ENCODE measurements around the gene OSTC. TPM values are rescaled to one million over a fixed set of nuclear protein-coding genes. Genes with fewer than 3 reads are reported as not detected.
A peak's percentile ranks its signal among the peaks of the same experiment; 100 is the strongest.

OSTC gene
- total RNA-seq = 10 to 100 TPM; 55.0 to 58.4 TPM

GRCh38 chr4:108650212-108651013 is at the start of gene OSTC:
Gene OSTC (plus strand): TSS chr4:108650599. CDS start chr4:108650656, 57 bp downstream.
- POLR2A ChIA-PET = interaction anchor here (0.6 to 2.1 kb wide), 2 partner anchors 20 to 30 kb away, joined by 4 to 15 read pairs; partner anchors contain the start of gene RPL34
- peaks cover 11% of the 10 kb centered on the region for H3K36me3 Mint-ChIP-seq
- ATAC-seq (ENCODE audit: low read depth) (peak; percentile 91), DNase-seq (peak; percentile 93)
- no peaks in the 10 kb centered on the region for H3K27me3 Mint-ChIP-seq
- peak within 1 kb of the TSS; percentile 78 for H3K27ac Mint-ChIP-seq
- peaks cover 18% of the 10 kb centered on the region for H3K4me1 Mint-ChIP-seq
- H3K4me3 Mint-ChIP-seq = peak within 1 kb of the TSS; percentile 87
- no peaks in the 10 kb centered on the region for H3K9me3 Mint-ChIP-seq

GRCh38 chr4:108601106-108601505 is 49.3 kb upstream of the OSTC start:
- no peaks in the 10 kb centered on the region for H3K9me3 Mint-ChIP-seq
- H3K36me3 Mint-ChIP-seq = peaks cover 4% of the 10 kb centered on the region
- H3K27ac Mint-ChIP-seq = peak overlapping the region; percentile 26
- DNase-seq (no peak), ATAC-seq (ENCODE audit: low read depth) (no peak)
- POLR2A ChIA-PET = no interaction called here
- no peak overlapping the region for H3K4me3 Mint-ChIP-seq
- H3K4me1 Mint-ChIP-seq = peaks cover 10% of the 10 kb centered on the region
- H3K27me3 Mint-ChIP-seq = no peaks in the 10 kb centered on the region

DNA sequence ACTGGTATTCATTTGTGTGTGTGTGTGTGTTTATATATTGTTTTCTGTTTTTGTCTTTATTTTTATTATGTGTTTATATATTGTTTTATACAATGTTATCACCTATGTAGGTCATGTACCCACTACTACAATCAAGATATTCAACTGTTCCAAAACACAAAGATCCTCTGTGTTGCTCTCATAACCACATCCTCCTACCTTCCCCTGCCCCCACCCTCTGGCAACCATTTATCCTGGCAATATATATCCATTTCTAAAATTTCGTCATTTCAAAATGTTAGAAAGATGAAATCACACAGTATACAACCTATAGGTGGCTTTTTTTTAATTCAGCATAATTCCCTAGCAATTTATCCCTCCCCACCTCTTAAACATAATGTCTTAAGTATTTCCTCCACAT is 48.9 kb upstream of the OSTC start:
- Mint-ChIP-seq H3K36me3 (peaks cover 3% of the 10 kb centered on the region), H3K4me3 (no peak overlapping the region), H3K9me3 (no peaks in the 10 kb centered on the region), H3K27me3 (no peaks in the 10 kb centered on the region), H3K27ac (no peak overlapping the region), H3K4me1 (peaks cover 10% of the 10 kb centered on the region)
- POLR2A ChIA-PET = no interaction called here
- ATAC-seq (ENCODE audit: low read depth) (peak; percentile 82), DNase-seq (no peak)

- Mint-ChIP-seq H3K9me3 (no peaks in the 10 kb centered on the region), H3K27ac (no peak overlapping the region), H3K27me3 (no peaks in the 10 kb centered on the region), H3K4me1 (peaks cover 10% of the 10 kb centered on the region), H3K4me3 (no peak overlapping the region), H3K36me3 (peaks cover 6% of the 10 kb centered on the region)
- no peak for ATAC-seq (ENCODE audit: low read depth)
- no peak for DNase-seq
- POLR2A ChIA-PET = no interaction called here
Measured at GRCh38 chr4:108602163-108602562, 48.2 kb upstream of the OSTC start.

DNA sequence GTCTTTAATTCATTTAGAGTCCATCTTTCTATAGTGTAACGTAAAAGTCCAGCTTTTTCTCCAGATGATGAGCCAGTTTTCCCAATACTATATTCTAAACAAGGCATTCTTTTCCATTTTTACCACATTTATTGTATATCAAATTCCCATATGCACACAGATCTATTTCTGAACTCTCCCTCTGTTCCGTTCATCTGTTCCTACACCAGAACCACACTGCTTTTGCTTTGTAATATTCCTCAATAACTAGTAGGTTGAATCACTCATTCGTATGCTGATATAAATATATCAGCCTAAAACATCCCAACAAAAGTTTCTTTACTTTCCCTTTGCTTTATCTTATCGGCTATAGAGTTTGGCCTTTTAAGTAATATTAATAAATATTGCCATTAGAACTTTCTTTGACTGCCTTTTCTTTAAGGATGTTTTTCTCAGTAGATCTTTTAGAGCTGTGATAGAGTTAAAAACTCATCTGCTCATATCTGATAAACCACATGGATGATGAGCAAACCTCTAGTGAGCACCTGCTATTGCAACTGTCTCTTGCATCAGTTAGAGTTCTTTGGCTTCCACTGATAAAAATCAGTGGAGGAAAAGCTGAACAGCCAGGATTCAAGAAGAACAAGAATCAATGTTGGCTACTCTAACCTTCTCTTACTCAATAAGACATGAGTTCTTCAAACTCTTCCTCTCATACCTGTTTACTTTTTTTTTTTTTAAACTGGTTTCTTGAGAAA is 43.2 kb upstream of the OSTC start:
- POLR2A ChIA-PET = interaction anchor here (0.7 kb wide), 1 partner anchor 613 kb away, joined by 4 read pairs; no protein-coding TSS in a partner anchor
- Mint-ChIP-seq H3K9me3 (no peaks in the 10 kb centered on the region), H3K27ac (no peak overlapping the region), H3K36me3 (peaks cover 13% of the 10 kb centered on the region), H3K4me1 (peaks cover 2% of the 10 kb centered on the region), H3K27me3 (no peaks in the 10 kb centered on the region), H3K4me3 (no peak overlapping the region)
- no peak for DNase-seq
- no peak for ATAC-seq (ENCODE audit: low read depth)

DNA sequence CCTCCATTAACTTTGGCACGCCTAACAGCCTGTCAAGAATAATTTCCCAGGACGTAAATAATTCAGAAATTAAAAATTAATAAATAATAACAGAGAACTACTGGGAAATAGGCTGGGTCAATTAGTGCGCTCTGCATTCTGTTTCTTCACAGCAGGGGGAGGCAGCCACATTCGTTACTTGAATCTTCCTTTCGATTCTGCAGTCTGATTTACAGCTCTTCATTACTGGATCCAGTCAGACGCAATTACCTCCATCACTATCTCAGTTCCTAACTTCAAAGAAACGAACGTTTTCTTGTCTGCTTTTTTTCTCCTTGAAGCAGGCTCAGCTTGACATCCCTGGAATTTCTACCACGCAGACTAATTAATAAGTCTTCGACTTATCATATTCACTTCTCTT is 39.0 kb upstream of the OSTC start:
- POLR2A ChIA-PET = interaction anchor here (1.1 kb wide), 1 partner anchor 9 kb away, joined by 4 read pairs; no protein-coding TSS in a partner anchor
- DNase-seq (no peak), ATAC-seq (ENCODE audit: low read depth) (no peak)
- Mint-ChIP-seq H3K4me3 (no peak overlapping the region), H3K4me1 (peaks cover 4% of the 10 kb centered on the region), H3K27ac (no peak overlapping the region), H3K36me3 (peaks cover 26% of the 10 kb centered on the region), H3K27me3 (no peaks in the 10 kb centered on the region), H3K9me3 (peaks cover 5% of the 10 kb centered on the region)

GRCh38 chr4:108612365-108612764 is 38.0 kb upstream of the OSTC start:
- H3K9me3 Mint-ChIP-seq = peaks cover 6% of the 10 kb centered on the region
- no peak for ATAC-seq (ENCODE audit: low read depth)
- POLR2A ChIA-PET = no interaction called here
- H3K27ac Mint-ChIP-seq = no peak overlapping the region
- DNase-seq = no peak
- no peaks in the 10 kb centered on the region for H3K27me3 Mint-ChIP-seq
- peaks cover 30% of the 10 kb centered on the region for H3K36me3 Mint-ChIP-seq
- peak overlapping the region; percentile 51 for H3K4me3 Mint-ChIP-seq
- H3K4me1 Mint-ChIP-seq = peaks cover 4% of the 10 kb centered on the region

- POLR2A ChIA-PET = interaction anchor here (0.7 to 2.1 kb wide), 7 partner anchors 8 to 589 kb away, joined by 3 to 15 read pairs (median 4); partner anchors contain the start of genes LEF1 and OSTC
- peaks cover 35% of the 10 kb centered on the region for H3K4me1 Mint-ChIP-seq
- peak; percentile 44 for ATAC-seq (ENCODE audit: low read depth)
- no peak for DNase-seq
- H3K27me3 Mint-ChIP-seq = no peaks in the 10 kb centered on the region
- H3K27ac Mint-ChIP-seq = peak overlapping the region; percentile 95
- peaks cover 6% of the 10 kb centered on the region for H3K9me3 Mint-ChIP-seq
- H3K4me3 Mint-ChIP-seq = peak overlapping the region; percentile 93
- H3K36me3 Mint-ChIP-seq = peaks cover 55% of the 10 kb centered on the region
Measured at GRCh38 chr4:108619372-108620100, 30.9 kb upstream of the OSTC start.

- POLR2A ChIA-PET = interaction anchor here (0.7 to 2.1 kb wide), 8 partner anchors 9 to 590 kb away, joined by 3 to 15 read pairs (median 4); partner anchors contain the start of genes LEF1 and OSTC
- H3K36me3 Mint-ChIP-seq = peaks cover 57% of the 10 kb centered on the region
- DNase-seq = peak; percentile 88
- H3K4me1 Mint-ChIP-seq = peaks cover 35% of the 10 kb centered on the region
- peaks cover 6% of the 10 kb centered on the region for H3K9me3 Mint-ChIP-seq
- H3K27me3 Mint-ChIP-seq = no peaks in the 10 kb centered on the region
- H3K4me3 Mint-ChIP-seq = peak within 1 kb of the TSS; percentile 93
- peak; percentile 99 for ATAC-seq (ENCODE audit: low read depth)
- H3K27ac Mint-ChIP-seq = peak within 1 kb of the TSS; percentile 95
Measured at GRCh38 chr4:108620101-108620932, 30.1 kb upstream of the OSTC start, which contains the start of gene RPL34. Gene RPL34 (plus strand): TSS chr4:108620576. CDS start chr4:108621960, 1,384 bp downstream.

DNA sequence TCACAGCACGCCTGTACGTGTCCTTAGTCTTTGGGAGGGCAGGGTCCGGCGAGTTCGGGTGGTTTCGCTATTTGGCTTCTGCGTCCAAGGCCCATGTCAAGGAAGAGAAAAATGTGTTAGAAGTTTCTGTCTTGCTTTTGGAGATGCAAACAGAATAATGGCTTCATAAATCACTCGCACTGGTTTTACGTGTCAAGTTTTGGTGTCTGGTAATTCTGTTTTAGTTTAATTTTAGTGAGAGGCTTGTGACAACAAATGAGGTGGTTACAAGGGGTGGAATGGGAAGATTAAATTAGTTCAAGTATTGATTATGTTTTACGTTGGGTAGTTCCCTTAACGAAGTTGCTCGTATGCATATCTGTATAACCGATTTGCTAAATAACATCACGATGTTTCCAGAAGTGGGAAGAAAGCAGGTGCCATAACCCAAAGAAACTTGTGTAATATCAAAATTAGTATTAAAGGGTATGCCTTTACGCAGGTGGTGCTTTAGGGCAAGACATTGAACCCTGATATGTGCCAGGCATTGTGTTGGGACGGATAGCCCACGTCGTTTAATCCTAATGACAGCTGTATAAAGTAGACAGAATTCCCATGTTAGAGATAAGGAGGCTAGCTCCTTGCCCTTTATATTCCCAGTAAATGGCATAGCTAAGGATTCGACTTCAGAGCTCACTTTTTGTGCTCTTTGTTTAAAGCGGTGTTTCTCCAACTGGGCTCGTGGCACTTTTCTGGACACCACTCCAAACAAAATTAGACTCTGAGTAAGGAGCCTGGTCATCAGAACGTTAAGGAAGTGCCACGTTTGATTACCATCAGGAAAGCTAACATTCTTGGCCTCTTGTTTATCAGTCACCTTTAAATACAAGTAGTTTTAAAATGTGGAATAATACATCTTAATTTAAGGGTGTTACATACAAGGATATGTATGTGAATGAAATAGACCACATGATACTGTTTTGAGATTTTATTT is 29.2 kb upstream of the OSTC start:
- peak overlapping the region; percentile 95 for H3K27ac Mint-ChIP-seq
- POLR2A ChIA-PET = interaction anchor here (0.8 to 2.1 kb wide), 4 partner anchors 26 to 452 kb away, joined by 3 to 15 read pairs (median 4); partner anchors contain the start of genes LEF1 and OSTC
- DNase-seq (no peak), ATAC-seq (ENCODE audit: low read depth) (peak; percentile 1)
- H3K4me1 Mint-ChIP-seq = peaks cover 37% of the 10 kb centered on the region
- peaks cover 2% of the 10 kb centered on the region for H3K9me3 Mint-ChIP-seq
- H3K36me3 Mint-ChIP-seq = peaks cover 52% of the 10 kb centered on the region
- peak overlapping the region; percentile 93 for H3K4me3 Mint-ChIP-seq
- no peaks in the 10 kb centered on the region for H3K27me3 Mint-ChIP-seq

GRCh38 chr4:108622022-108622421 is 28.4 kb upstream of the OSTC start:
- Mint-ChIP-seq H3K4me1 (peaks cover 37% of the 10 kb centered on the region), H3K4me3 (peak overlapping the region; percentile 2), H3K27ac (no peak overlapping the region), H3K36me3 (peaks cover 44% of the 10 kb centered on the region), H3K27me3 (no peaks in the 10 kb centered on the region), H3K9me3 (no peaks in the 10 kb centered on the region)
- DNase-seq (no peak), ATAC-seq (ENCODE audit: low read depth) (no peak)
- POLR2A ChIA-PET = no interaction called here
